Nephron (organoid): ENCODE data around the gene TRNAU1AP.

ENCODE experiments used
- H3K27ac Mint-ChIP-seq, 3 experiments: 2 replicates each; pipeline ENCODE4 v1.8.0; 2020; ENCODE audit warnings: mixed read lengths in 3 of 3, mild to moderate bottlenecking in 2 of 3, moderate library complexity in 1 of 3
- H3K27me3 Mint-ChIP-seq: 2 replicates; pipeline ENCODE4 v1.8.0; 2021; ENCODE audit warnings: low read depth, mild to moderate bottlenecking, moderate library complexity, mixed read lengths
- H3K36me3 Mint-ChIP-seq: 2 replicates; pipeline ENCODE4 v1.8.0; 2020; ENCODE audit warnings: low read depth, mixed read lengths
- H3K4me1 Mint-ChIP-seq: 2 replicates; pipeline ENCODE4 v1.8.0; 2020; ENCODE audit warnings: mixed read lengths
- H3K4me3 Mint-ChIP-seq, 3 experiments: 2 replicates each; pipeline ENCODE4 v1.8.0; 2020; ENCODE audit warnings: mild to moderate bottlenecking in 3 of 3, mixed read lengths in 3 of 3, moderate library complexity in 2 of 3
- H3K9me3 Mint-ChIP-seq: 2 replicates; pipeline ENCODE4 v1.8.0; 2020; ENCODE audit warnings: mixed read lengths
- TF ChIP-seq, protein P1 (sequence below), 3 experiments: fragments of 200-600 bp; sonication (generic); IDR thresholded peaks; one replicate each; pipeline ENCODE4 v1.5.0; 2021; ENCODE audit warnings: antibody characterized with exemption in 3 of 3; ENCODE audit not compliant: unreplicated experiment in 3 of 3

The TRNAU1AP gene

DNA sequence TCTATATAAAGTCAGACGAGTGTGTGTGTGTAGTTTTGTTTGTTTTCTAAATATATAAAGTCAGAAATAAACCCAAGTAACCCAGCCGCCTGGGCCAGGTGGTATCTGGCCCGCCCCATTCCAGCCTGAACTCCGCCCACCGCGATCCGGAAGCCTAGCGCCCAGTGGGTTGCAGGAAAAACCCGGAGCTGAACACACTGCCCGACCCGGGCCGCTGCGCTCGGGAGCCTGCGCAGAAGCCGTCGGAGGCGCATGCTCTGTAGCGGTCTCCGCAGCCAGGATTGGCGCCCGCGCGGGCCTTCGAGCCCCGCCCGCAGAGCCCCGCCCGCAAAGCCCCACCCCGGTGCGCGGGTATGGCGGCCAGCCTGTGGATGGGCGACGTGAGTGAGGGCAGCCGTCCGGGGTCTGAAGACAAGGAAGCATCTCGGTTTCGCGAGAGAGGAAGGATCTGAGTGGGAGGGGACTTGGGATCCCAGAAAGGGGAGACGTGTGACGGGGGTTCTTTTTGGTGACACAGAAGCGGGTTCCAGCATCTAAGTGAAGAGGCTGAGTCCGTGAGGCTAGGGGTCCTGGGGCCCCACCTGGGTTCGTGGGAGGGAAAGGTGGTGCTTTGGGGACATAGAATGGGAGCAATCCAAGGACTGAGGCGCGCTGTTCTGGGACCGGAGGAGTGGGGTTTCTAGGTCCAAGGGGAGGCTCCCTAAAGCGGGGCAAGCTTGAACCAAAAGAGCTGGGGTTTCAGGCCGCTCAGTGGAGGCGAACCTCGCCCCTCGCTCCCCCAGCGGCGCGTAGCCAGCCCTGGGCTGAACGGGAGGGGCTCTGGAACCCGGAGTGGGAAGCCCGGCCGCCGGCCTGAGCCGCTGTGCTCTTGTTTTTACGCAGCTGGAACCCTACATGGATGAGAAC is at the start of gene TRNAU1AP:
TSS of gene TRNAU1AP (plus strand) at position 328 of the 906 bp plus-strand sequence. CDS start at position 354, 26 bp downstream.
- Mint-ChIP-seq H3K27me3 (peaks cover 5% of the 10 kb centered on the region), H3K36me3 (peaks cover 18% of the 10 kb centered on the region), H3K9me3 (no peaks in the 10 kb centered on the region), H3K4me1 (peaks cover 7% of the 10 kb centered on the region), H3K4me3 (peak within 1 kb of the TSS; percentile 96 to 100 (median 99)), H3K27ac (peak within 1 kb of the TSS; percentile 91 to 97 (median 91))
- TF ChIP-seq, protein P1, sequence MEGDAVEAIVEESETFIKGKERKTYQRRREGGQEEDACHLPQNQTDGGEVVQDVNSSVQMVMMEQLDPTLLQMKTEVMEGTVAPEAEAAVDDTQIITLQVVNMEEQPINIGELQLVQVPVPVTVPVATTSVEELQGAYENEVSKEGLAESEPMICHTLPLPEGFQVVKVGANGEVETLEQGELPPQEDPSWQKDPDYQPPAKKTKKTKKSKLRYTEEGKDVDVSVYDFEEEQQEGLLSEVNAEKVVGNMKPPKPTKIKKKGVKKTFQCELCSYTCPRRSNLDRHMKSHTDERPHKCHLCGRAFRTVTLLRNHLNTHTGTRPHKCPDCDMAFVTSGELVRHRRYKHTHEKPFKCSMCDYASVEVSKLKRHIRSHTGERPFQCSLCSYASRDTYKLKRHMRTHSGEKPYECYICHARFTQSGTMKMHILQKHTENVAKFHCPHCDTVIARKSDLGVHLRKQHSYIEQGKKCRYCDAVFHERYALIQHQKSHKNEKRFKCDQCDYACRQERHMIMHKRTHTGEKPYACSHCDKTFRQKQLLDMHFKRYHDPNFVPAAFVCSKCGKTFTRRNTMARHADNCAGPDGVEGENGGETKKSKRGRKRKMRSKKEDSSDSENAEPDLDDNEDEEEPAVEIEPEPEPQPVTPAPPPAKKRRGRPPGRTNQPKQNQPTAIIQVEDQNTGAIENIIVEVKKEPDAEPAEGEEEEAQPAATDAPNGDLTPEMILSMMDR (IDR thresholded peaks at IDR 0.05; ENCODE audit: unreplicated experiment in 3 of 3): no peak

DNA sequence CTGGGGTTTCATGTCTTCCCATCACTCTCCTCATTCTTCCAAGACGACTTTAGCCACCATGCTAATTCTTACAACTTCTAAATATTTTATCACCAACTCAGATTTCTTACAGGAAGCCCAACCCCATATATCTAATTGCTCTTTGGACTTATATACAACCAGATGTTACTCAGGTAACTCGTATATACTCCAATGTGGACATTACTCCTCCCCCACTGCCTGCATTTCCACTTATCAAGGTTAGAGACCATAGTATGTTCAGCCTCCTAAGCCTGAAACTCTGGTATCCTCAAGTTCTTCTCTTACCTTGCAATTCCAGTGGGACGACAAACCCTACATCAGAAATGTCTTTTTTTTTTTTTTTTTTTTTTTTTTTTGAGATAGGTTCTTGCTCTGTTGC is 49.8 kb upstream of the TRNAU1AP start:
- H3K4me1 Mint-ChIP-seq: peaks cover 15% of the 10 kb centered on the region
- H3K9me3 Mint-ChIP-seq: no peaks in the 10 kb centered on the region
- peaks cover 6% of the 10 kb centered on the region for H3K27me3 Mint-ChIP-seq
- TF ChIP-seq, protein P1 (IDR thresholded peaks at IDR 0.05; ENCODE audit: unreplicated experiment in 3 of 3): no peak
- peak overlapping the region; percentile 46 to 53 (median 49) for H3K27ac Mint-ChIP-seq
- peak overlapping the region in 2 of 3 experiments; percentile 60 to 64 for H3K4me3 Mint-ChIP-seq
- H3K36me3 Mint-ChIP-seq: peaks cover 20% of the 10 kb centered on the region

DNA sequence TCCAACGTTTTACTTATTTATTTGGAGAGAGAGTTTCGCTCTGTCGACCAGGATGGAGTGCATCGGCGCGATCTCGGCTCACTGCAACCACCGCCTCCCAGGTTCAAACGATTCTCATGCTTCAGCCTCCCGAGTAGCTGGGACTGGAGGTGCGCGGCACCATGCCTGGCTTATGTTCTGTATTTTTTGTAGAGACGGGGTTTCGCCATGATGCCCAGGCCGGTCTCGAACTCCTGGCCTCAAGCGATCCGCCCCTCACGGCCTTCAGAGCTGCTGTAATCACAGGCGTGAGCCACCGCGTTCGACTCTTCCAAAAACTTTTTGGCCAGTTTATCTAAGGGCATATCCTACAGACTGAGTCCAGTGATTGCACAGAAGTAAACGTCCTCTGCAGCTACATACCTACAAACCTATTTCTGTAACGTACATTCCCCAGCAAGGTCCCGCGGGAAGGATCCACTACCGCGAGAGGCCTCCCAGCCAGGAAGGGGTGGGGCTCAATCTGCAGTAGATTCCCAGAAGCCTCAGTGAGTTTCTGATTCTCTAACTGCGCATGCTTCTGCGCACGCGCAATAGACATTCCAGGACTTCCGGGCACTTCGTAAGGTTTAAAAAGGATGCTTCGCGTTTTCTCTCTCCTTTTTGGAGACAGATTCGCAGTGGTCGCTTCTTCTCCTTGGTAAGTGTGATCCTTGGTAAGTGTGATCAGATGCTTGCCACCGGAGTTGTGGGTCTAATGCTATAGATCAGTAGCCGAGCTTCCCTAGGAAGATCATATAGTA is 47.3 kb upstream of the TRNAU1AP start, which contains the start of gene RCC1:
TSS of gene RCC1 (plus strand) at position 638 of the 782 bp plus-strand sequence. CDS start 23,824 bp downstream, outside the sequence.
- Mint-ChIP-seq H3K36me3 (peaks cover 31% of the 10 kb centered on the region), H3K27me3 (peaks cover 6% of the 10 kb centered on the region), H3K9me3 (no peaks in the 10 kb centered on the region), H3K27ac (peak within 1 kb of the TSS; percentile 100), H3K4me1 (peaks cover 37% of the 10 kb centered on the region), H3K4me3 (peak within 1 kb of the TSS; percentile 98 to 100 (median 99))
- TF ChIP-seq, protein P1 (IDR thresholded peaks at IDR 0.05; ENCODE audit: unreplicated experiment in 3 of 3): no peak

DNA sequence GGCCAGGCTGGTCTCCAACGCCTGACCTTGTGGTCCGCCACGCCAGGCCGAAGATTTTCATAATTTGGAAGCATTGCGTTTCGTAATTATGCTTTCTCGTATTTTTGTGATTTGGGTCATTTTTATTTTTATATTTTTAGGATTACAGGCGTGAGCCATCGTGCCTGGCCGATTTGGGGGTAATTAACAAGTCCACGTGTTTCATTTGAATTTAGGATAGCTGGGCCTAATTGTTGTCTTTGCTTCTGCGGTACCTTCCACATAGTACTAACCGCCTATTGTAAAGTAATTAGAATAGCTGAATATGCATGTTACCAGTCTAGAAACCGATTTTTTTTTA is 46.0 kb upstream of the TRNAU1AP start:
- Mint-ChIP-seq H3K27me3 (peaks cover 6% of the 10 kb centered on the region), H3K4me3 (peak overlapping the region; percentile 98 to 100 (median 99)), H3K4me1 (peaks cover 37% of the 10 kb centered on the region), H3K27ac (peak overlapping the region; percentile 100), H3K9me3 (no peaks in the 10 kb centered on the region), H3K36me3 (peaks cover 37% of the 10 kb centered on the region)
- TF ChIP-seq, protein P1 (IDR thresholded peaks at IDR 0.05; ENCODE audit: unreplicated experiment in 3 of 3): no peak

DNA sequence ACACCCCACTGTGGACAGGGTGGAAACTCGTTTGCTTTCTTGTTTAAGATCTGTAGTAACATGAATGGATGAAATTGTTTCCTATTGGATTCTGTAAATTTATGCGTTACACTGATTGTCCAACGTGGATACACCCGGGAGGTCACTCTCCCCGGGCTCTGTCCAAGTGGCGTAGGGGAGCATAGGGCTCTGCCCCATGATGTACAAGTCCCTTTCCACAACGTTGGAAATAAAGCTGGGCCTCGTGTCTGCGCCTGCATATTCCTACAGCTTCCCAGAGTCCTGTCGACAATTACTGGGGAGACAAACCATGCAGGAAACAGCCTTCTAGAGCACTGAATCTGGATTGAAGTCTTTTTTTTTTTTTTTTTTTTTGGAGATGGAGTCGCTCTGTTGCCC is 45.6 kb upstream of the TRNAU1AP start:
- H3K4me1 Mint-ChIP-seq: peaks cover 37% of the 10 kb centered on the region
- H3K36me3 Mint-ChIP-seq: peaks cover 41% of the 10 kb centered on the region

More for the DNA sequence above, 45.6 kb upstream of the TRNAU1AP start:
- no peaks in the 10 kb centered on the region for H3K9me3 Mint-ChIP-seq
- TF ChIP-seq, protein P1 (IDR thresholded peaks at IDR 0.05; ENCODE audit: unreplicated experiment in 3 of 3): no peak
- H3K27ac Mint-ChIP-seq: peak overlapping the region; percentile 100
- peak overlapping the region; percentile 98 to 100 (median 99) for H3K4me3 Mint-ChIP-seq
- H3K27me3 Mint-ChIP-seq: peaks cover 6% of the 10 kb centered on the region
